ENCODE measurements around the gene COG4.
A peak's percentile ranks its signal among the peaks of the same experiment; 100 is the strongest.
"Not testable (repeated sequence)": the region's sequence is repeated elsewhere in the genome, so short reads cannot be mapped to it uniquely, and the experiment has no call there.

COG4 gene

GRCh38 chr16:70453892-70454221 lies 69.5 kb downstream of the COG4 start:
- no peak for DNase-seq

- DNase-seq = no peak
Measured at GRCh38 chr16:70453117-70453891, 70.0 kb downstream of the COG4 start.

- DNase-seq = not testable (repeated sequence)
Measured at GRCh38 chr16:70451004-70451340, 72.4 kb downstream of the COG4 start.

- not testable (repeated sequence) for DNase-seq
Measured at GRCh38 chr16:70450142-70451003, 73.0 kb downstream of the COG4 start.

GRCh38 chr16:70448075-70448474 lies 75.3 kb downstream of the COG4 start:
- DNase-seq = no peak

DNA sequence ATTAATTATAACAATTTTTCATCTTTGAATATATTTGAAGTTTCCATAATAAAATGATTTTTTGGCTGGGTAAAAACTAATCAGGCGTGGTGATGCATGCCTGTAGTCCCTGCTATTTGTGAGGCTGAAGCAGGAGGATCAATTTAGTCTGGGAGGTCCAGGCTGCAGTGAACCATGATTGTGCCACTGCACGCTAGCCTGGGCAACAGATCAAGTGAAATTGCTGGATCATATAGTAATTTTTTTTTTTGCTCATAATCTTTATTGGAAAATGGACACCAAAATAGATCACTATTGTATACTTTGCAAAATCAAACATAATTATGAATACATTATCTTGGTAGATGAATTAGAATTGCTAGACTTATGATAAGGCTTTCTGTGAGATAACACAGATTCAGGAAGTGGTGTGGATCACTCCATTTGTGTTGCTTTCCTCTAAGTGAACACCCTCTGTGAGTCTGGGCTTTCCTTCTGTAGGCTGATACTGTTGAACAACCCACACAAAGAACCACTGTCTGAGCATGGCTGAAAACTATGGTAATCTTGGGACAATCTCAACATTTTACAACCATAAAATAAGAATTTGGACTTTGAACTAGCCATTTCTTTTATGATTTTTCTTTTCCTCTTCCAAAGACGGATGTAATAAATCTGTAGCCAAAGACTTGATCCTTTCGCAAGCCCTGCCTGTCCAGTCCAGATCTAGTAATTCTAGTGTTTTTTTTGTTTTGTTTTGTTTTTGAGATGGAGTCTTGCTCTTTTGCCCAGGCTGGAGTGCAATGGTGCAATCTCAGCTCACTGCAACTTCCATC lies 78.9 kb downstream of the COG4 start:
- DNase-seq = no peak

DNA sequence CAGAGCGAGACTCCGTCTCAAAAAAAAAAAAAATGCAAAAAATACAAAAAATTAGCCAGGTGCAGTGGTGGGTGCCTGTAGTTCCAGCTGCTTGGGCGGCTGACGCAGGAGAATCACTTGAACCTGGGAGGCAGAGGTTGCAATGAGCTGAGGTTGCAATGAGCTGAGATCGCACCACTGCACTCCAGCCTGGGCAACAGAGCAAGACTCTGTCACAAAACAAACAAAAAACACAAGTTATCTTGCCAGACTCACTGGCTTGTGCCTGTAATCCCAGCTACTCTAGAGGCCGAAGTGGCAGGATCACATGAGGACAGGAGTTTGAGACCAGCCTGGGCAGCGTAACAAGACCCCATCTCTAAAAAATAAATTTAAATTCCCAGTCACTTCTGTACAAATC lies 81.0 kb downstream of the COG4 start:
- DNase-seq = no peak

- no peak for DNase-seq
Measured at GRCh38 chr16:70441406-70441990, 81.9 kb downstream of the COG4 start.

GRCh38 chr16:70440009-70440692 lies 83.2 kb downstream of the COG4 start:
- no peak for DNase-seq

- peak; percentile 46 to 53 for DNase-seq
Measured at GRCh38 chr16:70438969-70439862, 84.1 kb downstream of the COG4 start, which contains the start of gene ST3GAL2. ST3GAL2 (minus strand) TSS chr16:70439100; CDS start chr16:70398530, 40,570 bp downstream.

DNA sequence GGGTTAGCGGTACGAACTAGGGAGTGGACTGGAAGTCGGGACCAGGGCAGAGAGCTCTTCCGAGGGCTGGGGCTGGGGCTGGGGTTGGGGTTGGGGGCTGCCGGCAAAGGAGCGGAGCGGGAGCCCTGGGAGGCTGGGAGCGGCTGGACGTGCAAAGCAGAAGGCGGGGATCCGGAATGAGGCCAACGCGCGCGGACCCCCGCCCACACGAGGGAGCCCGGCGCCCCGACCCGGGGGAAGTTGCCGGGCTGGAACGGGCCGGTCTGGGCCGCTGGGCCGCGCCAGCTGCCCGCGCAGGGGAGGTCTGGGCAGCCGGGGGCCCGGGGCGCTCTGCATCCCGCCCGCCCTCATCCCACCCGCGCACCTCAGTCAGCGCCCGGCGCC lies 84.8 kb downstream of the COG4 start:
- no peak for DNase-seq

- DNase-seq = no peak
Measured at GRCh38 chr16:70437582-70438557, 85.5 kb downstream of the COG4 start.

GRCh38 chr16:70437017-70437581 lies 86.3 kb downstream of the COG4 start:
- no peak for DNase-seq

DNA sequence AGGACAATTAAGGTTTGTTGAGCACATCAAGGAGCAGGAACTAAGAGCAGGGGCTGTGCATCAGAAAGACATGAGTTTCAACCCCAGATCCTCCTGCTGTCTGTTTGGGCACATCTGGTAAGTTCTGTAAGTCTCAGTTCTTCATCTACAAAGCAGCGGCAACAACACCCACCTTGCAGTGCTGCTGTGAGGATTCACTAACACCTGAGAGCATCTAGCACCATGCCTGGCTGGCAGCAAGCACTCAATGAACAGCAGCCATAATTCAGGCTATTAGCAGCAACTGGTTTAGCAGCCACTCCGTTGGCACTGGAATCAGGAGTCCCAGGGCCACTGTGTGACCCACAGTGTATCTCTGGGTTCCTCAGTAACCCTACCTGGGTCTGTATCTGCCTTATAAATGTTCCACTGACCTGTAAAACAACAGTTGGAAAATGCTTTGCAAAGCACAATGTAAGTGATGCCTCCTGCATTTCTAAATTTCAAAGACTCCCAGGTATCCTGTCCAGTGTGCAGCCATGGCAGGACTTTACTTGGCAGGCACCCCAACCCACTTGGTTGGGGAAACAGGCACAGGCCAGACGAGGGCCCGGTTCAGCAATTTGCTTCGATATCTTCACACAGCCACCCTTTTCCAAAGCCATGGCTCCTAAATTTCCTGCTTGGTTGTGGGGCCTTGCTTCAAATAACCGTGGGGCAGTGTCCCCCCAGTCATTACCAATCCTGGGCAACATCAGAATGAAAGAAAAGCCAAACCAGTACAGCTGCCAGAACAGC lies 88.7 kb downstream of the COG4 start:
- DNase-seq = no peak

DNA sequence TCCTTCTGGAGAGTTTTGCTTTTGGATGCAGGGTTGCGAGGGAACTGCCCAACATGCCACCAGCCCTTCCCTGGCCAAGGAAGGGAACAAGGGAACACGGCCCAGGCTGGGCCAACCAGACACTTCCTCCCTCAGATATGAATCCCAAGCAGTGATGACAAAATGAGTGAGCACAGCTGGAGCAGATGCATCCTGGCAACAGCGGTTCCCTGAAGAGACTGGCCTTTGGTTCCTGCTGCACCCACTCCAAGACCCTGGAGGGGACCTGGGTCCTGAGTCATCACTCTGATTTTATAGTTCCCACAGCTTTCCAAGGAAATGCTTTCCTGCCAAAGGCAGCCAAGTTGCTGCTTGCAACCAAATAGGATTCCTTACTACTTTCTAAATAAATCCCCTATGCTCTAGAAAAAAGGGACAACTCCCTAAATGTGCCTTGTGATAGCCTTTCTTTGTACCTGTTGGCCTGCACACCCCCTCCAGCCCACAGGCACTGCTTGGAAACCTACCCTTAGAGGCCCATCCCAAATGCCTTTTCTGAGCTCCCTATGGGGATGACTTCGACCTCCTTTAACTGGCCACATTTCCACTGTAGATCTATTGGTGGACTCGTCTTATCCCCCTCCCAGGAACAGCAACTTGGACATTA lies 89.8 kb downstream of the COG4 start:
- DNase-seq = peak in 1 of 2 experiments; percentile 23

DNA sequence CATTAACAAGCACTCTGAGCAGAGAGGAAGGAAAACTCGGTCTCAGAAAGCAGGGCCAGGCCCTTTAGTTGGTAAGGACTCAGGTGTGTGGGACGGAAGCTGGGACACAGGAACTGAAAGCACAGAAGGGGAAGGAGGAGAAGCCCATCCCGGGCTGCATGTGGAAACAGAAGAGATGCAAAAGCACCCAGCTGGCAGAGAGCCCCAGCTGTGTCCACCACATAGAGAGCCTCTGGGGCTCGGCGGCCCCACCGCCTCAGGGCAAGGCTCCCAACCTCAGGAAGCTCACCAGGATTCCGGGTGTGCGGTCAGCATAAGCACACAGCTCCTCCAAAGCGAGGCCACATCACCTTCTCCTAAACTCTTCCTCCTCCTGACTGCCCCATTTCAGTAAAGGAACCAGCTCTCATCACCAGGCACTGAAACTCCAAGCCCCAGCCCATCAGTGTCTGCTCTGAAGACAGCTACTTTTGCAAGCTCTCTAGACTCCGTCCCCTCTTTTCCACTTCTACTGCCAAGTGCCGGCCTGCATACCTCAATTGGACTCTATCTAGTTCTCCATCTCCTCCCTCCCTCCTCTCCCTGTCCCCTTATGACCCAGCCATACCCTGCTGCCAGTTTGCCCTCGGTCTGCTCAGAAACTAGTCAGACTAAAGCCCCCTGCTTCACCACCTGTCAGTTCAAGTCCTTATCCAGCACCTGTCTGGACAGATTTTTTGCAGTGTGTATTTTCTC lies 90.5 kb downstream of the COG4 start:
- DNase-seq = no peak

GRCh38 chr16:70432356-70432722 lies 91.0 kb downstream of the COG4 start:
- DNase-seq = peak; percentile 19 to 34
